ENCODE measurements around the gene S100A8. TPM values are rescaled to one million over a fixed set of nuclear protein-coding genes. Genes with fewer than 3 reads are reported as not detected.

The S100A8 gene
- total RNA-seq, 1 donor: not detected

DNA sequence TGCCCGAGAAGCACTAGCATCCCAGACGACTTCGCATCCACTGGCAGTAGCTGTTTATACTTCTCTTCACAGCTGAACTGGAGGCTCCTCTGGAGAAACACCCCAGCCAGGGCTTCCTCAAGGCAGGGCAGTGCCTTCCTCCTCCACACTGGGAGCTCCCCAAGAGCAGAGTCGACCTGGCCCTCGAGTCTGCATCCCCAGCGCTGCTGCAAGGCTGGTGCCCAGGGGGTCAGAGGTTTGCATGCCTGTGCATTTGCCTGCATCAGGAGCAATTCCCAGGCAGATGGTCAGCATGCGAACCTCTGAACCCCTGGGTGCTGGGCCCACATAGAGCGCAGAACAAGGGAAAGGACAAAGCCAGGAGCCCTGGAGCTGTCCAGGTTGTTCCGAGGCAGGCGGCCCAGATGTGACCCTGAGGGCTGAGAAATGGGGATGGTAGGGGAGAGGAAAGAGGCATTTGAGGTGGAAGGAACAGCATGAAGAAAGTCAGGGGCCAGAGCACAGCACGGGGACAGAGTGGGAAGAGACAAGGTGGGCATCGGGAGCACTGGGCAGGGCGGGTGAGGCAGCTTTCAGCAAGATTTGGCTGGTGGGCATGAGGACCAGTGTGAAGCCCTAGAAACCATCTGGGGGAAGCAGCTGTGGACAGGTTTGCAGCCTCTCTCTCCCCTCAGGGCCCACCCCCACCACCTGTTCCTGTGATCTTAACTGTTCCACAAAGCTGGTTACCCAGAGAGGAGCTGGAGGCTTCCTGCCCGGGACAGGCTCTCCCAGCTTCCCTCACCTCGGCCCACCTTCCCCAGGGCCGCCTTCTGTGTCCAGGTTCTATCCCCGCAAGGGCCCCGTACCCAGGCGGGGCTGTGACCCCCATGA lies 6.4 kb upstream of the S100A8 start:
- no peak for DNase-seq (ENCODE audit: low read depth)
- no peak overlapping the region for H3K4me3 ChIP-seq (ENCODE audit: low read depth, low read length)
- TF ChIP-seq, protein P1, sequence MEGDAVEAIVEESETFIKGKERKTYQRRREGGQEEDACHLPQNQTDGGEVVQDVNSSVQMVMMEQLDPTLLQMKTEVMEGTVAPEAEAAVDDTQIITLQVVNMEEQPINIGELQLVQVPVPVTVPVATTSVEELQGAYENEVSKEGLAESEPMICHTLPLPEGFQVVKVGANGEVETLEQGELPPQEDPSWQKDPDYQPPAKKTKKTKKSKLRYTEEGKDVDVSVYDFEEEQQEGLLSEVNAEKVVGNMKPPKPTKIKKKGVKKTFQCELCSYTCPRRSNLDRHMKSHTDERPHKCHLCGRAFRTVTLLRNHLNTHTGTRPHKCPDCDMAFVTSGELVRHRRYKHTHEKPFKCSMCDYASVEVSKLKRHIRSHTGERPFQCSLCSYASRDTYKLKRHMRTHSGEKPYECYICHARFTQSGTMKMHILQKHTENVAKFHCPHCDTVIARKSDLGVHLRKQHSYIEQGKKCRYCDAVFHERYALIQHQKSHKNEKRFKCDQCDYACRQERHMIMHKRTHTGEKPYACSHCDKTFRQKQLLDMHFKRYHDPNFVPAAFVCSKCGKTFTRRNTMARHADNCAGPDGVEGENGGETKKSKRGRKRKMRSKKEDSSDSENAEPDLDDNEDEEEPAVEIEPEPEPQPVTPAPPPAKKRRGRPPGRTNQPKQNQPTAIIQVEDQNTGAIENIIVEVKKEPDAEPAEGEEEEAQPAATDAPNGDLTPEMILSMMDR (IDR thresholded peaks at IDR 0.05; ENCODE audit: insufficient read depth, low read length): no peak

DNA sequence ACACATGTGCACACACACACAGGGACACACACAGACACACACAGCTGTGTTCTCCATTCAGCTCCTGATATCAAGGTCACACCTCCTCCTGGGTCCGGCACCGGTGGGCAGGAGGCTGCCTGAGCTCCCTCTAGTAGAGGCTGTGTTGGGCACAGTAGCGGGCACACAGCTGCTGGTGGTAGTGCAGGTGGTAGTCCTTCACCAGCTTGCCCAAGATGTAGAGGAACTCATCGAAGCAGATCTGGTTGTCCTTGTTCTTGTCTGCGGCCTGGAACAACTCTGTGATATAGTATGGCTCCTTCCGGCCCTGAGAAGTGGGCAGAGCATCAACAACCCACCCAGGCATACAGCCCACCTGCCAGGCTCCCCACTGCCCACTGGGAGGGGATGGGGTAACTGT lies 5.6 kb upstream of the S100A8 start:
- H3K4me3 ChIP-seq (ENCODE audit: low read depth, low read length): no peak overlapping the region
- TF ChIP-seq, protein P1 (IDR thresholded peaks at IDR 0.05; ENCODE audit: insufficient read depth, low read length): no peak

DNA sequence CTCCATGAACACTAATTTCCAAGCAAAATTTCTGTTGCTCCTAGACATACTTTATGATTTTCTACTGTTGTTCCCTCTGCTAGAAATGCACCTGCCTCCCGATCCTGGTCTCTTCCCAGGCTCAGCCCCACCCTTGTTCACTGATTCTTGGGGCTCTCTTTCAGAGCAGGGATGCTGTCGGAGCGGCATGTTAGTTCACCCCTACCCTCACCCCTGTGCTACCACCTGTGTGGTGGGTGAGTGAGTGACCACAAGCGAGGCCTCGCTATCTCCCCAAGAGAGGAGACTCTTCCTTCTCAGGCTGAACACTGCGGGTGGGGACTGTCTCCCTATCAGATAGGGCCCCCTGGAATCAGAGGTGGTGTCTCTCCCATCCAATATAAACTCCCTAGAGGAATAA lies 4.9 kb upstream of the S100A8 start:
- TF ChIP-seq, protein P1 (IDR thresholded peaks at IDR 0.05; ENCODE audit: insufficient read depth, low read length): no peak
- no peak overlapping the region for H3K4me3 ChIP-seq (ENCODE audit: low read depth, low read length)
- DNase-seq (ENCODE audit: low read depth): no peak

More for the DNA sequence above, 5.6 kb upstream of the S100A8 start:
- no peak for DNase-seq (ENCODE audit: low read depth)

DNA sequence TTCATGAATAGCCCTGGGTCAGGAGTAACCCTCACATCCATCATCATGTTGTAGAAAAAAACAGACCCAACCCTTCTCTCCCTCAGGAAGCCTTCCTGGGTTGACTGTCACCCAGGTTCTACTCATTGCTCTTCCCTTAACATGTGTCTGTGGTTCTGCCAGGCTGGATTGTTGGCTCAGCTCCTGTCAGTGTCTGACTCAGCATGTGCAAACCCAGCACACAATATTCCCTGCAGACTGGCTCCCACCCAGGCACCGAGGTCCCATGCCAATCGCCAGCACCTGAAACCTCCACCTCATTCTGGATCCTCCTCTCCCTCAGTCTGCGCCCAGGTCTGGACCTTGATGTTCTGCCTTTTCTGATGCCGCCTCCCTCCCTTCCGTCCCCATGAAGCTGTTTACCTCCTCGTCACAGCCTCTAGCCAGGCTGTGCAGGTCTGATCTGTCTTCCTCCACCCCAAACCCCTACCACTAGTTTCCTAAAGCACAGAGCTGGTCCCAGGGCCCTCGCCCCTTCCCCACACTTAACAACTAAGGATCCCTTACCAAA lies 4.3 kb upstream of the S100A8 start:
- TF ChIP-seq, protein P1 (IDR thresholded peaks at IDR 0.05; ENCODE audit: insufficient read depth, low read length): no peak
- DNase-seq (ENCODE audit: low read depth): peak; percentile 2
- no peak overlapping the region for H3K4me3 ChIP-seq (ENCODE audit: low read depth, low read length)

DNA sequence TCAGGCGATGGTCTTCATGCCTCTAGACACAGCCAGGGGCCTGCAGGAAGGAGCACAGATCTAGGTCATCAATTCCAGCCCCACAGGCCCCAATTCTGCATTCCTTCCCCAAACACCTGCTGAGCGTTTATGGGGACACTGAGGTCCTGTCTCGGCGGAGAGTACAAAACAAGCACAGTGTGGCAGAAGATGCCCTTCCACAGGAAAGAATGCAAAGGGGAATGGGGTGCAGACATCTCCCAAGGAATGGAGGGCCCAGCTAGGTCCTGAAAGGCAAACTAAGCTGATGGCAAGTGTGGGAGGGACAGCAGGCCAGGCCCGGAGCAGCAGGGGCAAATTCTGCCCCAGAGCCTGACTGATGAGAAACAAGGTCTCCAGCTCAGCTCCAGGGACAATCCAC lies 3.5 kb upstream of the S100A8 start:
- DNase-seq (ENCODE audit: low read depth): no peak
- TF ChIP-seq, protein P1 (IDR thresholded peaks at IDR 0.05; ENCODE audit: insufficient read depth, low read length): no peak
- no peak overlapping the region for H3K4me3 ChIP-seq (ENCODE audit: low read depth, low read length)

DNA sequence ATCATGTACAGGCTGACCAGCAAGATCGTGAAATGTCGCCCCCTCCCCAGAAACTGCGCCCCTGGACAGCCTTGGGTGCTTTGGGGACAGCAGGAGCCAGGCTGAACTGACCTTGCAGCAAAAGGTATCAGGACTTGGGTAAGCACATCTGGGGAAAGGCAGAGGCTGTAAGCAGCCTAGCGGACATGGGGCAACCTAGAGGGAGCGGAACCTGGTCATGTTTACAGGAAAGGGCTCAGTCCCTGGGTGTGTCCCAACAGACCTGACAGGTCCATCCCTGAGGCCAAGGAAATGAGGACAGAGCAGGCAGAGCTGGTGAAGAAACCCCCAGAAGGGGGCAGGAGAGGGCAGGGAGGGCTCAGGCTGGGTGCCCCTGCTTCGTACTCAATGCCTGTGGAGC lies 3.1 kb upstream of the S100A8 start:
- no peak overlapping the region for H3K4me3 ChIP-seq (ENCODE audit: low read depth, low read length)
- no peak for DNase-seq (ENCODE audit: low read depth)
- TF ChIP-seq, protein P1 (IDR thresholded peaks at IDR 0.05; ENCODE audit: insufficient read depth, low read length): no peak

Measured in fibroblast of the aortic adventitia (primary cell).